Breast epithelium (tissue), 4 donors: ENCODE measurements around the gene CEACAM3. TPM values are rescaled to one million over a fixed set of nuclear protein-coding genes. Genes with fewer than 3 reads are reported as not detected.
"Not testable (repeated sequence)": the region's sequence is repeated elsewhere in the genome, so short reads cannot be mapped to it uniquely, and the experiment has no call there.

Source experiments
- DNase-seq, 2 donors: peaks; one replicate each; pipeline ENCODE4 v3.0.0-alpha.2; 2019; ENCODE audit warnings: low spot score in 2 of 2
- H3K27ac ChIP-seq, 2 donors: fragments of 200-600 bp; sonication (generic) in 1 of 2; one replicate each; pipeline ENCODE4 v1.5.1; 2016 to 2019; ENCODE audit warnings: mild to moderate bottlenecking in 1 of 2
- H3K27me3 ChIP-seq, 2 donors: fragments of 200-600 bp; sonication (generic) in 1 of 2; one replicate each; pipeline versions ENCODE4 v1.5.1 to v1.6.0; 2017 to 2019; ENCODE audit warnings: control low read depth in 1 of 2, mild to moderate bottlenecking in 1 of 2
- H3K36me3 ChIP-seq: fragments of 200-600 bp; one replicate; pipeline ENCODE4 v1.5.1; 2019
- H3K4me1 ChIP-seq, 2 donors: fragments of 200-600 bp; sonication (generic); one replicate each; pipeline ENCODE4 v1.5.1; 2016 to 2019; ENCODE audit warnings: control low read depth in 1 of 2
- H3K4me3 ChIP-seq, 3 donors: fragments of 200-600 bp; sonication (generic); 1 replicate in 2 of 3; 2 replicates in 1 of 3; pipeline ENCODE4 v1.5.1; 2016 to 2019; ENCODE audit warnings: mild to moderate bottlenecking in 3 of 3, moderate library complexity in 2 of 3
- H3K9me3 ChIP-seq, 2 donors: fragments of 200-600 bp; sonication (generic) in 1 of 2; one replicate each; pipeline ENCODE4 v1.5.1; 2016 to 2019; ENCODE audit warnings: control low read depth in 1 of 2
- CTCF ChIP-seq, 3 donors: fragments of 450-650 bp; IDR thresholded peaks; one replicate each; pipeline ENCODE4 v1.5.1; 2016 to 2017; ENCODE audit warnings: antibody characterized with exemption in 3 of 3, mild to moderate bottlenecking in 3 of 3, moderate library complexity in 3 of 3
- POLR2A ChIP-seq: fragments of 450-650 bp; IDR thresholded peaks from one replicate; pipeline ENCODE4 v1.6.1; 2016; ENCODE audit warnings: antibody characterized with exemption, mild to moderate bottlenecking, moderate library complexity
- POLR2AphosphoS5 ChIP-seq, 3 donors: sonication (generic); formaldehyde crosslinking; IDR thresholded peaks; one replicate each; pipeline ENCODE4 v1.6.1; 2017; ENCODE audit warnings: antibody characterized with exemption in 3 of 3
- intact Hi-C: fragments of 100-400 bp; cut with DNase I; formaldehyde crosslinking; loops from one replicate; pipeline ENCODE4 v1.15.1; 2023; ENCODE audit warnings: low total_unique reads
- total RNA-seq, 3 donors: library from RNA; depleted of rRNA; stranded (reverse); fragments of >200 nt; gene quantifications; one replicate each; pipeline ENCODE4 v1.1.0, GENCODE V29; 2016

Gene CEACAM3
- under 1 TPM in 1 of 3 donors, not detected in 2; 0.64 TPM for total RNA-seq

- Histone ChIP-seq H3K27ac (no peak within 1 kb of the TSS), H3K4me1 (no peaks in the 10 kb centered on the region), H3K36me3 (no peaks in the 10 kb centered on the region), H3K4me3 (no peak within 1 kb of the TSS), H3K27me3 (no peaks in the 10 kb centered on the region), H3K9me3 (no peaks in the 10 kb centered on the region)
- intact Hi-C loops = no loop called here
- TF ChIP-seq CTCF (IDR thresholded peaks at IDR 0.05) = no peak
- no peak for TF ChIP-seq POLR2AphosphoS5 (IDR thresholded peaks at IDR 0.05)
- TF ChIP-seq POLR2A = no peak
- DNase-seq = no peak
Measured at GRCh38 chr19:41796362-41796761, at the start of gene CEACAM3. Gene CEACAM3, plus strand, starts transcription at chr19:41796587. Its CDS starts 91 bp downstream, at chr19:41796678.

GRCh38 chr19:41746593-41747227 lies 49.7 kb upstream of the CEACAM3 start:
- Histone ChIP-seq H3K4me3 (no peak overlapping the region), H3K27me3 (peaks cover 0 to 9% of the 10 kb centered on the region in 2 donors), H3K27ac (no peak overlapping the region), H3K9me3 (no peaks in the 10 kb centered on the region), H3K4me1 (no peaks in the 10 kb centered on the region), H3K36me3 (no peaks in the 10 kb centered on the region)
- TF ChIP-seq POLR2A (no peak), CTCF (IDR thresholded peaks at IDR 0.05) (peak in 2 of 3 donors; percentile 49 to 50)
- DNase-seq = no peak
- intact Hi-C loops = no loop called here

GRCh38 chr19:41748012-41748411 lies 48.4 kb upstream of the CEACAM3 start:
- Histone ChIP-seq H3K27ac (no peak overlapping the region), H3K27me3 (peaks cover 0 to 9% of the 10 kb centered on the region in 2 donors), H3K4me3 (no peak overlapping the region), H3K9me3 (no peaks in the 10 kb centered on the region), H3K36me3 (no peaks in the 10 kb centered on the region), H3K4me1 (no peaks in the 10 kb centered on the region)
- TF ChIP-seq POLR2AphosphoS5 (IDR thresholded peaks at IDR 0.05) (no peak), POLR2A (no peak), CTCF (IDR thresholded peaks at IDR 0.05) (no peak)
- intact Hi-C loops = no loop called here
- DNase-seq = no peak

GRCh38 chr19:41750248-41751134 lies 45.9 kb upstream of the CEACAM3 start:
- H3K36me3 ChIP-seq, intact Hi-C loops, DNase-seq, H3K4me3 ChIP-seq, H3K9me3 ChIP-seq, H3K27me3 ChIP-seq, H3K4me1 ChIP-seq: not testable (repeated sequence)
- peak overlapping the region; percentile 20 to 40 for H3K27ac ChIP-seq

- peak; percentile 44 to 74 for DNase-seq
- no peaks in the 10 kb centered on the region for H3K36me3 ChIP-seq
- no peak overlapping the region for H3K4me3 ChIP-seq
- intact Hi-C loops = no loop called here
- TF ChIP-seq CTCF (IDR thresholded peaks at IDR 0.05) (peak; percentile 19 to 62 (median 39)), POLR2AphosphoS5 (IDR thresholded peaks at IDR 0.05) (no peak), POLR2A (no peak)
- no peaks in the 10 kb centered on the region for H3K9me3 ChIP-seq
- no peaks in the 10 kb centered on the region for H3K27me3 ChIP-seq
- H3K4me1 ChIP-seq = no peaks in the 10 kb centered on the region
- H3K27ac ChIP-seq = peak overlapping the region in 1 of 2 donors; percentile 49
Measured at GRCh38 chr19:41753159-41753558, 43.2 kb upstream of the CEACAM3 start.
